AG04450 (cell line): ENCODE data around the gene DCAF16. TPM values are rescaled to one million over a fixed set of nuclear protein-coding genes. Genes with fewer than 3 reads are reported as not detected.
"Not testable (repeated sequence)": the region's sequence is repeated elsewhere in the genome, so short reads cannot be mapped to it uniquely, and the experiment has no call there.

ENCODE experiments used
- CTCF ChIA-PET: fragments of 300-600, 350-600 bp; formaldehyde crosslinking; extraction: SDS; loops from one replicate; lab custom pipeline; 2022; ENCODE audit warnings: antibody characterized with exemption, inconsistent platforms; lab: Charles Lee
- POLR2A ChIA-PET: fragments of 350-600 bp; formaldehyde crosslinking; extraction: SDS; loops from one replicate; lab custom pipeline; 2021; ENCODE audit warnings: antibody characterized with exemption, inconsistent platforms; lab: Yijun Ruan, JAX
- DNase-seq: peaks from one replicate; pipeline ENCODE4 v3.0.0-alpha.2; 2011; ENCODE audit warnings: low read depth, low spot score
- H3K27ac ChIP-seq: one replicate; pipeline ENCODE4 v1.5.1; 2012; ENCODE audit warnings: low read depth, low read length, control low read depth
- H3K27me3 ChIP-seq: one replicate; pipeline ENCODE4 v1.6.0; 2012; ENCODE audit warnings: low read length; ENCODE audit not compliant: control insufficient read depth, insufficient read depth
- H3K4me3 ChIP-seq: 2 replicates; pipeline ENCODE4 v1.5.1; 2011; ENCODE audit warnings: mild to moderate bottlenecking, low read depth, low read length, control low read depth
- H3K9me3 ChIP-seq: 2 replicates; pipeline ENCODE4 v1.5.1; 2012; ENCODE audit warnings: low read length; ENCODE audit not compliant: control insufficient read depth, insufficient read depth
- CTCF ChIP-seq: IDR thresholded peaks from 2 replicates; pipeline ENCODE4 v1.5.1; 2011; ENCODE audit warnings: low read depth, low read length, control low read depth, inconsistent platforms
- polyA minus RNA-seq: library from RNA; depleted of rRNA, polyadenylated mRNA; stranded (reverse); fragments of >200 nt; gene quantifications from 2 replicates; pipeline ENCODE4 v1.2.3, GENCODE V29; 2011; rRNA and poly(A)+ RNA removed
- polyA plus RNA-seq: library from polyadenylated mRNA; depleted of rRNA; stranded (reverse); fragments of >200 nt; gene quantifications from 2 replicates; pipeline ENCODE4 v1.2.3, GENCODE V29; 2011; rRNA removed

DCAF16 gene
- polyA plus RNA-seq, result 19.8 and 22.2 TPM in 2 replicates
- 16.9 and 20.3 TPM in 2 replicates for polyA minus RNA-seq

DNA sequence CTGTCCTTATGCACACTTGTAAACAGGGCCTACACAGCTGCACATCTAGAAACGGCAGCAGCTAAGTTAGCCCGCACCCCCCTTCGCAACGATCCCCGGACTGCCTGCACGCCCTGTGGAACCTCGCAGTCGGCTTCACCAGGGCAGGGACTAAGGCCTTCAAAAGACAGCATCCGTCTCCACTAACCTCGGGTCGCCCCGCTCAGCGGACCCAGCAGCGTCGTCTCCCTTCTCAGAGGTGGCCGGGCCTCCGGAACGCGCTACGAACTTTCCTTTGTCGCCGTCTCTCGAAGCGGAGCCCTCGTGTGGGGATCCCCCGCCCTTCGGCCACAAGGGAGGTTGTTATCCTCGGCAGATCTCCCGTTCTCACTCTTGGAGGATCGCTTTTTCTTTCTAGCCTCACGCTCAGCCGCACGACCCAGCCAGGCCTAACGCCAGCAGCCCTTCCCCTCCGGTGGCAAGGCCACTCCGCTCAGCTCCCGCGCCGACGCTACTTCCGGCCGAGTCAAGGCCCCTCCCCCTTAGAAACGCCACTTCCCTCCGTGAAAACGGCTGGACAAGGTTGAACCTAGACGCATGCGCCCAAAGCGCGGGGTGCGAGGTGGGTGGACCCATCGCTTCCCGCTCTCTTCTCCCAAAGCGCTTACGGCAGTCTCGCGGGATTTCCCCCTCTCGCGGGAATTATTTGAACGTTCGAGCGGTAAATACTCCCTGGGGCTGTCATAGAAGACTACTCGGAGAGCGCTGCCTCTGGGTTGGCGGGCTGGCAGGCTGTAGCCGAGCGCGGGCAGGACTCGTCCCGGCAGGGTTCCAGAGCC lies at the start of gene DCAF16, which contains the start of gene NCAPG:
DCAF16 (minus strand) TSS at position 498 of the 818 bp plus-strand sequence. CDS start 6,616 bp downstream, outside the sequence.
NCAPG (plus strand) TSS at position 720 of the 818 bp plus-strand sequence. CDS start 99 bp downstream, outside the sequence.
- H3K9me3 ChIP-seq, result 0 out of 2 replicates have a peak, but pooled peaks cover 2% of the 10 kb centered on the region
- no peaks in the 10 kb centered on the region for H3K27me3 ChIP-seq
- peak; percentile 98 for DNase-seq
- TF ChIP-seq CTCF, result no peak
- peak within 1 kb of the TSS; percentile 90 for H3K4me3 ChIP-seq
- ChIA-PET CTCF (interaction anchor here (0.9 to 7.0 kb wide), 5 partner anchors 13 to 782 kb away, joined by 5 to 98 read pairs (median 9); no protein-coding TSS in a partner anchor), POLR2A (interaction anchor here (0.6 to 1.6 kb wide), 4 partner anchors 12 to 212 kb away, joined by 3 to 6 read pairs (median 4); partner anchors contain the start of gene MED28)
- H3K27ac ChIP-seq, result peak within 1 kb of the TSS; percentile 89

GRCh38 chr4:17859793-17860406 lies 49.3 kb upstream of the DCAF16 start:
- no peak for DNase-seq
- peaks cover 3% of the 10 kb centered on the region; the same call in 1 of the 2 replicates for H3K9me3 ChIP-seq
- no peaks in the 10 kb centered on the region for H3K27me3 ChIP-seq
- TF ChIP-seq CTCF, result no peak
- no peak overlapping the region for H3K4me3 ChIP-seq
- H3K27ac ChIP-seq, result no peak overlapping the region
- POLR2A ChIA-PET, result no interaction called here
- CTCF ChIA-PET, result no interaction called here

GRCh38 chr4:17854036-17854435 lies 43.5 kb upstream of the DCAF16 start:
- no peak overlapping the region for H3K27ac ChIP-seq
- H3K4me3 ChIP-seq, result no peak overlapping the region
- no peak for TF ChIP-seq CTCF
- H3K27me3 ChIP-seq, result no peaks in the 10 kb centered on the region
- H3K9me3 ChIP-seq, result no peaks in the 10 kb centered on the region
- no peak for DNase-seq
- POLR2A ChIA-PET, result no interaction called here
- CTCF ChIA-PET, result no interaction called here

GRCh38 chr4:17851959-17852358 lies 41.4 kb upstream of the DCAF16 start:
- DNase-seq, result no peak
- no peak for TF ChIP-seq CTCF
- H3K9me3 ChIP-seq, result peaks cover 4% of the 10 kb centered on the region; the same call in 1 of the 2 replicates
- ChIA-PET POLR2A (no interaction called here), CTCF (interaction anchor here (1.0 kb wide), 1 partner anchor 35 kb away, joined by 5 read pairs; no protein-coding TSS in a partner anchor)
- no peak overlapping the region for H3K27ac ChIP-seq
- H3K27me3 ChIP-seq, result no peaks in the 10 kb centered on the region
- H3K4me3 ChIP-seq, result no peak overlapping the region

DNA sequence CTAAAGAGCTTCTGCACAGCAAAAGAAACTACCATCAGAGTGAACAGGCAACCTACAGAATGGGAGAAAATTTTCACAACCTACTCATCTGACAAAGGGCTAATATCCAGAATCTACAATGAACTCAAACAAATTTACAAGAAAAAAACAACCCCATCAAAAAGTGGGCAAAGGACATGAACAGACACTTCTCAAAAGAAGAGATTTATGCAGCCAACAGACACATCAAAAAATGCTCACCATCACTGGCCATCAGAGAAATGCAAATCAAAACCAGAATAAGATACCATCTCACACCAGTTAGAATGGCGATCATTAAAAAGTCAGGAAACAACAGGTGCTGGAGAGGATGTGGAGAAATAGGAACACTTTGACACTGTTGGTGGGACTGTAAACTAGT lies 39.7 kb upstream of the DCAF16 start:
- H3K4me3 ChIP-seq, H3K27ac ChIP-seq, DNase-seq, POLR2A ChIA-PET, H3K27me3 ChIP-seq, CTCF ChIA-PET, H3K9me3 ChIP-seq: not testable (repeated sequence)
